CD8-positive, alpha-beta memory T cell (primary cell): ENCODE data around the gene POU6F2. TPM values are rescaled to one million over a fixed set of nuclear protein-coding genes. Genes with fewer than 3 reads are reported as not detected.
"Not testable (repeated sequence)": the region's sequence is repeated elsewhere in the genome, so short reads cannot be mapped to it uniquely, and the experiment has no call there.

Experiments
- CTCF ChIA-PET: fragments of 350-600 bp; sonication (Branson Sonifier 250); formaldehyde crosslinking; loops from one replicate; lab custom pipeline; 2021; ENCODE audit warnings: antibody characterized with exemption; lab: Charles Lee
- POLR2A ChIA-PET: fragments of 350-600 bp; sonication (Branson Sonifier 250); formaldehyde crosslinking; loops from one replicate; lab custom pipeline; 2021; ENCODE audit warnings: antibody characterized with exemption; lab: Charles Lee
- DNase-seq, 5 donors: peaks; one replicate each; pipeline versions ENCODE4 v3.0.0 to v3.0.0-alpha.2; 2020 to 2022; ENCODE audit warnings: mixed read lengths in 1 of 5
- H3K27ac ChIP-seq: one replicate; pipeline ENCODE4 v1.7.0; 2013; ENCODE audit warnings: low read depth, mild to moderate bottlenecking, low read length, moderate library complexity
- H3K27me3 ChIP-seq: 2 replicates; pipeline ENCODE4 v1.7.0; 2013; ENCODE audit warnings: low read length, mild to moderate bottlenecking; ENCODE audit not compliant: insufficient read depth, poor library complexity, severe bottlenecking
- H3K36me3 ChIP-seq: 2 replicates; pipeline ENCODE4 v1.7.0; 2013; ENCODE audit warnings: mild to moderate bottlenecking, low read length, moderate library complexity; ENCODE audit not compliant: insufficient read depth
- H3K4me1 ChIP-seq: 2 replicates; pipeline ENCODE4 v1.7.0; 2013; ENCODE audit warnings: mild to moderate bottlenecking, low read length, moderate library complexity; ENCODE audit not compliant: insufficient read depth
- H3K4me3 ChIP-seq: 2 replicates; pipeline ENCODE4 v1.7.0; 2013; ENCODE audit warnings: mild to moderate bottlenecking, low read length
- H3K9me3 ChIP-seq: 2 replicates; pipeline ENCODE4 v1.7.0; 2013; ENCODE audit warnings: mild to moderate bottlenecking, low read length
- H3K27ac Mint-ChIP-seq, 8 donors: one replicate each; pipeline ENCODE4 v1.8.0; 2020 to 2021; ENCODE audit warnings: mixed read lengths in 8 of 8, mild to moderate bottlenecking in 6 of 8, inconsistent platforms in 3 of 8, moderate library complexity in 3 of 8
- H3K27me3 Mint-ChIP-seq, 2 donors: one replicate each; pipeline ENCODE4 v1.8.0; 2020 to 2021; ENCODE audit warnings: mixed read lengths in 2 of 2, mild to moderate bottlenecking in 1 of 2, moderate library complexity in 1 of 2
- H3K36me3 Mint-ChIP-seq, 3 donors: one replicate each; pipeline ENCODE4 v1.8.0; 2020 to 2021; ENCODE audit warnings: mixed read lengths in 3 of 3, inconsistent platforms in 1 of 3, mild to moderate bottlenecking in 1 of 3
- H3K4me1 Mint-ChIP-seq, 3 donors: one replicate each; pipeline ENCODE4 v1.8.0; 2020 to 2021; ENCODE audit warnings: mixed read lengths in 3 of 3, inconsistent platforms in 1 of 3, mild to moderate bottlenecking in 1 of 3
- H3K4me3 Mint-ChIP-seq, 7 donors: one replicate each; pipeline ENCODE4 v1.8.0; 2020 to 2021; ENCODE audit warnings: mixed read lengths in 7 of 7, mild to moderate bottlenecking in 6 of 7, moderate library complexity in 4 of 7, inconsistent platforms in 2 of 7
- H3K9me3 Mint-ChIP-seq, 5 donors: one replicate each; pipeline ENCODE4 v1.8.0; 2020 to 2022; ENCODE audit warnings: mixed read lengths in 5 of 5, mild to moderate bottlenecking in 3 of 5, moderate library complexity in 2 of 5, inconsistent platforms in 1 of 5
- polyA plus RNA-seq: library from polyadenylated mRNA; unstranded; fragments of 300-500 nt; fragmentation: Illumina TruSeq; gene quantifications from one replicate; pipeline ENCODE4 v1.2.3, GENCODE V29; 2021
- total RNA-seq, 2 experiments: library from RNA; stranded (reverse); gene quantifications; one replicate each; pipeline ENCODE4 v1.2.3, GENCODE V29; 2021

The POU6F2 gene
- total and polyA plus RNA-seq, 3 experiments from 2014 or later: not detected

DNA sequence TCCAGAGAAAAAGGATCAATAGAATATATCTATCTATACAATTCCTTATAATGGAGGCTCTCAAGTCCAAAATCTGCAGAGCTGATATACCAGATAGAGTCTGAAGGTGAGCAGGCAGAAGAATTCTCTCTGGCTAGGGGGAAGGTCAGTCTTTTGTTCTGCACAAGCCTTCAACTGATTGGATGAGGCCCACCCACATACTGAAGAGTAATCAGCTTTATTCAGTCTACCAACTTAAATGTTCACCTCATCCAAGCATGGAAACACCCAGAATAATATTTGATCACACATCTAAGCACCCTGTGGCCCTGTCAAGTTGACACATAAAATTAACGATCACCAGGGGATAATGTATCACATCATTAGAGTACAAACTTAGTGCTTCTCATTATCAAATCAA, 394.7 kb downstream of the POU6F2 start:
- H3K4me1 ChIP-seq: no peaks in the 10 kb centered on the region
- no peak for DNase-seq
- H3K4me3 ChIP-seq: no peak overlapping the region
- ChIA-PET POLR2A (no interaction called here), CTCF (interaction anchor here (0.8 kb wide), 1 partner anchor 11 kb away, joined by 3 read pairs; no protein-coding TSS in a partner anchor)
- peaks cover 3% of the 10 kb centered on the region for H3K27me3 ChIP-seq
- Mint-ChIP-seq H3K4me1 (no peaks in the 10 kb centered on the region), H3K4me3 (no peak overlapping the region), H3K27me3 (peaks cover 0 to 3% of the 10 kb centered on the region in 2 donors), H3K36me3 (no peaks in the 10 kb centered on the region), H3K9me3 (no peaks in the 10 kb centered on the region), H3K27ac (no peak overlapping the region)
- H3K36me3 ChIP-seq: no peaks in the 10 kb centered on the region
- no peak overlapping the region for H3K27ac ChIP-seq
- H3K9me3 ChIP-seq: no peaks in the 10 kb centered on the region

DNA sequence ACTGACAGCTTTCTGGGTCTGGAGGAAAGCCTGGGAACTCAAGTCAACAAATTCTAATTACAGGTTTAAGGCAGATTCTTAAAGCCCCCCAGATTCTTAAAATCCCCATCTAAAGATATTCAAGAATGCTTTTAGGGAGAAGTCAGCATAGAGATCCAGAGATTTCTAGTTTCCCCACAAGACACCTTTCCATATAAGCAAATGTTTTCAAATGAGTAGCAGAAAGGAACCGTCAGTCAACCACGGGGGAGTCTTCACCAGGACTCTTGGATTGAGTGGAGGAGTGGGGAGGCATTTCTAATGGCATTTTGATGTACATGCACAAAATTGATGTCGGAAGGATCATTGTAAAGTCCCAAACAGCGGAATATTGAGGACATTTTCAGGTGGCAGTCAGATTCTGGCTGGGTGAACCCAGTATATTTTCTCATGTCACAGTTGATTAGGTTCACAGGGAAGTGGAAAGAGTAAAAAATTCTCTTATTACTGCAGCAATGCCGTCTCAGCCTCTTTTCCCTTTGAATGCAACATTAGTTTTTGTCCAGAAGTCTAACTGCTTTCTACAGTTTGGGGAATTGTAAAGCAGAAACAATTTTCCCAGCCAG, 396.8 kb downstream of the POU6F2 start:
- Mint-ChIP-seq H3K4me1 (no peaks in the 10 kb centered on the region), H3K27me3 (peaks cover 3 to 5% of the 10 kb centered on the region in 2 donors), H3K4me3 (no peak overlapping the region), H3K27ac (no peak overlapping the region), H3K36me3 (no peaks in the 10 kb centered on the region), H3K9me3 (no peaks in the 10 kb centered on the region)
- no peaks in the 10 kb centered on the region for H3K9me3 ChIP-seq
- no peak overlapping the region for H3K27ac ChIP-seq
- POLR2A ChIA-PET: no interaction called here
- CTCF ChIA-PET: no interaction called here
- no peaks in the 10 kb centered on the region for H3K4me1 ChIP-seq
- DNase-seq: no peak
- no peaks in the 10 kb centered on the region for H3K36me3 ChIP-seq
- H3K4me3 ChIP-seq: no peak overlapping the region
- H3K27me3 ChIP-seq: no peaks in the 10 kb centered on the region

DNA sequence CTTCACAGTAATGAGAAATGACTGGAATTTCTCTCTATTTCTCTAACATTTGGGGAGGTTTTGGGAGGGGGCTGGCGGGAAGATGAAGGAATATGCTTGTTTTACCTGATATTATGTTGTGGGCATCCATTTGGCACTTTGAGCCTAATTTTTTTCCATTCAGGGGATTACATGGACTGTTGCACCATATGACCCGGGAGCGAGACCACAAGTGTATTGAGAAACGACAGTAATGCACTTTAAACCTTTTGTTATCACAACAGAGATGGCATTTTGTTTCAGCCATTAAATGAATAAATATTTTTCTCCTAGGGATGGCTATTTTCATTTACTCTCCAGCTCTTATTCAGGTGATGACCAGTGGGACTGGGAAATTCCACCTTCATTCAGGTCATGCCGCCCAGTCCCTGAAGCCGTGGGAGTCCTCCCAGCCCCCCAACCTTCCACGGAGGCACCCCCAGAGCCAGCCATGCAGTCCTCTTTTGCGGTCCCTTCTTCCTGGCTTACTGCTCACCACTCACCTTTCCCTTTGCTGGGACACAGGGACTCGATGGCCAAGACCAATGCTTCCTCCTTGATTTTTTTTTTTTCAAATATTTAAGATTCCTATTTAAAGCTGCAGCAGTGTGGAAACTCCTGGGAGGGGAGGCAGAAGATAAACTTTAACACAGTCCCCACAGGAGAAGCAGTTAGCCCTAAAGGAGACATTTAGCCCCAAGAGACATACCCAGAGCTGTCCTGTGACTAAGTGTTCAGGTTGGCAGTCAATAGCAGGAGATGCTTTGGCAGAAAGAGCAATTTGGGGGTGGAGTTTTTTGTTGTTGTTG, 397.6 kb downstream of the POU6F2 start:
- Histone ChIP-seq H3K4me3 (no peak overlapping the region), H3K27me3 (no peaks in the 10 kb centered on the region), H3K9me3 (no peaks in the 10 kb centered on the region), H3K4me1 (no peaks in the 10 kb centered on the region), H3K36me3 (no peaks in the 10 kb centered on the region), H3K27ac (no peak overlapping the region)
- no peak for DNase-seq
- Mint-ChIP-seq H3K9me3 (no peaks in the 10 kb centered on the region), H3K4me3 (no peak overlapping the region), H3K4me1 (no peaks in the 10 kb centered on the region), H3K27ac (no peak overlapping the region), H3K36me3 (no peaks in the 10 kb centered on the region), H3K27me3 (peaks cover 3 to 5% of the 10 kb centered on the region in 2 donors)
- ChIA-PET POLR2A (no interaction called here), CTCF (no interaction called here)

DNA sequence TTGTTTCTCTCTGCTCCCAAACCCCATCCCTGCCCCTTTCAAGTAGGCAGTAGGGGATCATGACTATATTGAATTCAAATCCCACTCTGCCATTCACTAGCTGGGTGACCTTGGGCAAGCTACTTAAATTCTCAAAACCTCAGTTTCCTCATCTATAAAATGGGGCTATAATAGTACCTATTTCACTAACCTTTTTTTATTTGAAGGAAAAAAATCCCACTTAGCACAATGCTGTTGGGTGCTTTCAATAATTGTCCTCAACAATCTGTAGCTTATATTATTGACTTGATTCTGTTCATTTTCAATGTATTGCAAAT, 398.1 kb downstream of the POU6F2 start:
- Histone ChIP-seq H3K27me3 (no peaks in the 10 kb centered on the region), H3K36me3 (no peaks in the 10 kb centered on the region), H3K4me1 (no peaks in the 10 kb centered on the region), H3K9me3 (no peaks in the 10 kb centered on the region), H3K4me3 (no peak overlapping the region), H3K27ac (no peak overlapping the region)
- Mint-ChIP-seq H3K27me3 (peaks cover 3 to 5% of the 10 kb centered on the region in 2 donors), H3K36me3 (no peaks in the 10 kb centered on the region), H3K4me3 (no peak overlapping the region), H3K9me3 (peaks cover 0 to 3% (median 0%) of the 10 kb centered on the region in 5 donors), H3K27ac (no peak overlapping the region), H3K4me1 (no peaks in the 10 kb centered on the region)
- CTCF ChIA-PET: no interaction called here
- POLR2A ChIA-PET: no interaction called here
- DNase-seq: no peak

DNA sequence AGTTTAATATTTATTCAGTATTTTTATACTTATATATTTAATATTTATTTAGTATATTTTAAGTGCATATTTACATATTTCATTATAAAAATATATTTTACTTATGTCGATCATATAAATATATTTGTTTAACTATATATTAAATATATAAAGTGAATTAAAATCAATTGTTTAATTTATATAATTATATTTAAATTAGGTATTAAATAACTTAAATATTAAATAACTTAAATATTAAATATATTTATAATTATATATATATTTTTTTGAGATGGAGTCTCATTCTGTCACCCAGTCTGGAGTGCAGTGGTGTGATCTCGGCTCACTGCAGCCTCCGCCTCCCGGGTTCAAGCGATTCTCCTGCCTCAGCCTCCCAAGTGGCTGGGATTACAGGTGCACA, 399.2 kb downstream of the POU6F2 start:
- H3K27ac Mint-ChIP-seq, H3K9me3 Mint-ChIP-seq, H3K36me3 Mint-ChIP-seq, H3K36me3 ChIP-seq, H3K4me3 Mint-ChIP-seq, H3K4me1 Mint-ChIP-seq, H3K27ac ChIP-seq, H3K27me3 Mint-ChIP-seq, POLR2A ChIA-PET, H3K9me3 ChIP-seq, H3K4me3 ChIP-seq, H3K27me3 ChIP-seq, CTCF ChIA-PET, DNase-seq, H3K4me1 ChIP-seq: not testable (repeated sequence)

DNA sequence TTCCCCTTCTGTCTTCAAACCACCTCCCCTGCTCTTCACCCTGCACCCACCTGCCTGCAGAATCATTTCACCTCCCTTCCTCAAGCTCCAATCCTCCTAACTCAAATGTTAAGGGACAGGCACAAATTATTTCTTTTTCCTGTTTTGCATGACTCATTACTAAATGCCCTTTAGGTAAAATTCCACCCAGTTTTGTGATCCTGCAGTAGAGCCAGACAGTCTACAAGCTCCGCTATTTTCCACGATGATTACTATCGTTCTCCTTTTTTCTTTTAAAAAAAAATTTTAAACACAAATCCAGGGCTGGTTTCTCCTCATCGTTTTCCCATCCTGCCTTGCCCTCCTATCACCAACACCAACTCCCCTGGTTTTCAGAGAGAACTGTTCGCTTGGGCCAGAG, 401.7 kb downstream of the POU6F2 start:
- Mint-ChIP-seq H3K27ac (no peak overlapping the region), H3K9me3 (peaks cover 0 to 3% (median 0%) of the 10 kb centered on the region in 5 donors), H3K4me1 (no peaks in the 10 kb centered on the region), H3K4me3 (no peak overlapping the region), H3K36me3 (no peaks in the 10 kb centered on the region), H3K27me3 (peaks cover 6 to 12% of the 10 kb centered on the region in 2 donors)
- no peak overlapping the region for H3K4me3 ChIP-seq
- CTCF ChIA-PET: no interaction called here
- no peaks in the 10 kb centered on the region for H3K4me1 ChIP-seq
- no peaks in the 10 kb centered on the region for H3K9me3 ChIP-seq
- DNase-seq: no peak
- POLR2A ChIA-PET: no interaction called here
- no peak overlapping the region for H3K27ac ChIP-seq
- no peaks in the 10 kb centered on the region for H3K36me3 ChIP-seq
- H3K27me3 ChIP-seq: no peaks in the 10 kb centered on the region

DNA sequence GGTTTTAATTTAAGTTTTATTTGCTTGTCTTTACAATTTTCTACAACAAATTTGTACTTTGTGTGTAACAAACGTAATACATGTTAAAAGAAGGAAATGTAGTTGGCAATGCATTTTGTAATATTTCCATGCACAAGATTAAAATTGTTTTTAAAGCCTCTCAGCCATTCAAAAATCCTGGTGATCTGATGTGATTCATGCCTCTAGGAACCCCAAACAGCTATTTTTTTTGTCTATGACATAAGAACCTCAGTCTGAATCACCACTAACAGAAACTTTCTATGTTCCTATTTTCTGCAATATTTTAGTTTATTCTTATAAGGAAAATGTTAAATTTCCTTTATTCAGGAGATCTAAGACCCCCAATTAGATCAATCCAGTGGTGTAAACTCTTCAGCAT, 405.4 kb downstream of the POU6F2 start:
- no peaks in the 10 kb centered on the region for H3K27me3 ChIP-seq
- H3K9me3 ChIP-seq: no peaks in the 10 kb centered on the region
- H3K27ac Mint-ChIP-seq: no peak overlapping the region
- peaks cover 3 to 24% of the 10 kb centered on the region in 2 donors for H3K27me3 Mint-ChIP-seq
- no peak for DNase-seq
- no peak overlapping the region for H3K27ac ChIP-seq
- H3K4me3 Mint-ChIP-seq: no peak overlapping the region
- no peaks in the 10 kb centered on the region for H3K4me1 ChIP-seq
- no peaks in the 10 kb centered on the region for H3K36me3 Mint-ChIP-seq
- no peak overlapping the region for H3K4me3 ChIP-seq
- no peaks in the 10 kb centered on the region for H3K36me3 ChIP-seq
- ChIA-PET POLR2A (no interaction called here), CTCF (interaction anchor here (1.1 kb wide), 1 partner anchor 11 kb away, joined by 3 read pairs; no protein-coding TSS in a partner anchor)
- H3K4me1 Mint-ChIP-seq: no peaks in the 10 kb centered on the region
- peaks cover 0 to 3% (median 0%) of the 10 kb centered on the region in 5 donors for H3K9me3 Mint-ChIP-seq

DNA sequence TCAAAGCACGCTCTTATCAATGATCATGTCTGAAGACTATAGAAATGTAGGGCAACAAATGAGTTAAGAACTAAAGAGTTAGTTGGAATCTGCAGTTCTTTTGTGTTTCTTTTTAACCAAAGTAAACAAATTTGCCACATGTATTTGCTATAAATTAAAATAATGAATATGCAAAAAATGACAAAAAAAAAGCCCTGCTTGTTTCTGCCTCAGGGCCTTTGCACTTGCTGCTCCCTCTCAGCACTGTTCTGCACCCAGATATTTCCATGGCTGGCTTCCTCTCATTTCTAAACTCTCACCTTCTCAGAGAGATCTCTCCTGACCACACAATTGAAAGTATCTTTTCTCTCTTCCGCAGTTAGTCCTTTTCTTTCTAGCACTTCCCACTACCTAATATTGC, 406.7 kb downstream of the POU6F2 start:
- no peak overlapping the region for H3K27ac ChIP-seq
- H3K36me3 ChIP-seq: no peaks in the 10 kb centered on the region
- ChIA-PET POLR2A (no interaction called here), CTCF (no interaction called here)
- Mint-ChIP-seq H3K27ac (no peak overlapping the region), H3K27me3 (peaks cover 3 to 28% of the 10 kb centered on the region in 2 donors), H3K9me3 (peaks cover 0 to 3% (median 0%) of the 10 kb centered on the region in 5 donors), H3K36me3 (no peaks in the 10 kb centered on the region), H3K4me3 (no peak overlapping the region), H3K4me1 (no peaks in the 10 kb centered on the region)
- DNase-seq: no peak
- H3K4me3 ChIP-seq: no peak overlapping the region
- no peaks in the 10 kb centered on the region for H3K9me3 ChIP-seq
- H3K27me3 ChIP-seq: no peaks in the 10 kb centered on the region
- no peaks in the 10 kb centered on the region for H3K4me1 ChIP-seq
